Erythroblast (primary cell): ENCODE data around the gene SHKBP1.

ENCODE experiments used
- GATA1 ChIP-seq: IDR thresholded peaks from 2 replicates; pipeline ENCODE4 v1.6.1; 2011; ENCODE audit warnings: low read depth, mild to moderate bottlenecking, control low read depth, low read length, moderate library complexity
- POLR2A ChIP-seq: IDR thresholded peaks from 2 replicates; pipeline ENCODE4 v1.6.1; 2011; ENCODE audit warnings: mild to moderate bottlenecking, low read length

DNA sequence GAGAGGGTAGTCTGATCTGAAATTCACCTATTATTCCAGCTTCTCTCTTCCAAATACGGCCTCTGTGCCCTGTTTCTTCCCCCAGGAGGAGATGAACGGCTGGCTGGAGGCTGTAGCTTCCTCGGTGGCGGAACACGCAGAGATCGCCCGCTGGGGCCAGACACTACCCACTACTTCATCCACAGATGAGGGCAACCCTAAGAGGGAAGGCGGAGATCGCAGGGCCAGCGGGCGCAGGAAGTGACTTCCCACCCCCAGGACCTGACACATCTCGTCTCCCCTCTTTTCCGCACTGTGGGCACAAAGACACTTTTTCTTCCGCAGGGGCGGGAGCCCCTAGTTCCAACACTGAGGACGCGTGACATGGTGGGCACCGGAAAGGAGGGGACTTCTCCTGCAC, 1.3 kb upstream of the SHKBP1 start:
- TF ChIP-seq POLR2A = no peak
- no peak for TF ChIP-seq GATA1
